Right cardiac atrium (tissue), 5 donors: ENCODE data around the gene COX4I2. TPM values are rescaled to one million over a fixed set of nuclear protein-coding genes. Genes with fewer than 3 reads are reported as not detected.
"Not testable (repeated sequence)": the region's sequence is repeated elsewhere in the genome, so short reads cannot be mapped to it uniquely, and the experiment has no call there.

Source experiments
- ATAC-seq, 2 donors: fragments of 200-7000 bp; cut with Tn5 transposase; one replicate each; pipeline versions ENCODE4 v1.8.0 to v1.9.1; 2020; ENCODE audit warnings: moderate library complexity in 2 of 2, mild to moderate bottlenecking in 1 of 2
- DNase-seq, 3 donors: peaks; one replicate each; pipeline ENCODE4 v3.0.0-alpha.2; 2020
- H3K27ac ChIP-seq: one replicate; pipeline ENCODE4 v1.5.1; 2013; ENCODE audit warnings: mild to moderate bottlenecking, low read length, control low read depth, moderate library complexity
- H3K27me3 ChIP-seq: one replicate; pipeline ENCODE4 v1.6.1; 2013; ENCODE audit not compliant: control insufficient read depth, insufficient read depth
- H3K4me1 ChIP-seq: one replicate; pipeline ENCODE4 v1.6.1; 2013; ENCODE audit warnings: low read length; ENCODE audit not compliant: control insufficient read depth, insufficient read depth
- H3K4me3 ChIP-seq: one replicate; pipeline ENCODE4 v1.5.1; 2013; ENCODE audit warnings: low read length, control low read depth
- H3K9me3 ChIP-seq: one replicate; pipeline ENCODE4 v1.6.1; 2013; ENCODE audit warnings: low read length; ENCODE audit not compliant: control insufficient read depth
- WGBS: extraction: QIAGEN DNeasy Blood & Tissue Kit; methylation state at CpG from one replicate; pipeline ENCODE4 v1.1.7; 2013; 5-methylcytosine and 5-hydroxymethylcytosine counted together
- intact Hi-C, 4 donors: fragments of 100-400 bp; cut with DNase I; formaldehyde crosslinking; loops; one replicate each; pipeline versions ENCODE4 v1.11.0 to v1.14.0; 2022 to 2023
- polyA plus RNA-seq: library from polyadenylated mRNA; stranded (reverse); fragments of 200-250 nt; gene quantifications from one replicate; pipeline ENCODE4 v1.2.3, GENCODE V29; 2013
- total RNA-seq, 4 donors: library from RNA; stranded (reverse); fragmentation: NEBNext Ultra II Directional; extraction: Animal tissue kit (Norgen Biotek cat#: 25700); gene quantifications; one replicate each; pipeline ENCODE4 v1.2.1, GENCODE V29; 2021
- donor health status: healthy with polysubstance abuse.
- donor health status: DM: no; HTN: yes; CAD: no.
- donor health status: DM: no; HTN: no; CAD: no.
- donor health status: DM: no; HTN: yes; CAD: no; lungs with severe emphysema.
- donor health status: DM: yes; HTN: yes; CAD: no.

Gene COX4I2
- total and polyA plus RNA-seq, 5 donors = 3.1 to 29.5 (median 9.4) TPM

GRCh38 chr20:31668944-31669343 is 31.2 kb downstream of the COX4I2 start:
- Histone ChIP-seq H3K4me1 (peaks cover 35% of the 10 kb centered on the region), H3K27ac (peak overlapping the region; percentile 20)
- H3K27me3 ChIP-seq, DNase-seq, H3K4me3 ChIP-seq, H3K9me3 ChIP-seq, ATAC-seq: not testable (repeated sequence)
- intact Hi-C loops = loop anchor here in 1 of 4 donors (5.0 kb wide), 1 partner anchor 53 kb away; the partner anchor contains the start of gene BCL2L1
- WGBS = 98% methylated on average over 2 of the region's 2 CpGs

DNA sequence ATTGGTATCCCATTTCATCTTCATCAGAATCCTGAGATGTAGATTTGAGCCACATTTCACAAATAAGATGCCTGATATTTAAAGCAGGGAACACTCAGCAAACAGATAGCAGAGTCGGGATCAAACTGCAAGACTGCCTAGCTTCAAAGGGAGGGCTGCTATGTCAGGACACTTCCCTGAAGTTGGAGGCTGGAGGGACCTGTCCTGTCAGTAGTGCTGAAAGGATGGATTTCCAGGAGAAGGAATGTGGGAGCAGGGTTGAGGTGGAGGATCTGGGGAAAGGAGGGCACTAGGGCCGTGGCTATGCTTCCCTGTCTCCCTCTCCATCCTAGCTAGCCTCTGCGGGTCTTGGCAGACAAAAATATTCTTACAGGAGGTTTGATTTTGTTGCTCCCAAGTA is 32.2 kb downstream of the COX4I2 start:
- Histone ChIP-seq H3K4me3 (no peak overlapping the region), H3K4me1 (peaks cover 42% of the 10 kb centered on the region), H3K9me3 (no peaks in the 10 kb centered on the region), H3K27ac (peak overlapping the region; percentile 95), H3K27me3 (no peaks in the 10 kb centered on the region)
- intact Hi-C loops = loop anchor here in 1 of 4 donors (5.0 kb wide), 1 partner anchor 52 kb away; the partner anchor contains the start of gene BCL2L1
- ATAC-seq = peak; percentile 4 to 6
- 32% methylated on average over 3 of the region's 3 CpGs for WGBS
- DNase-seq = no peak

DNA sequence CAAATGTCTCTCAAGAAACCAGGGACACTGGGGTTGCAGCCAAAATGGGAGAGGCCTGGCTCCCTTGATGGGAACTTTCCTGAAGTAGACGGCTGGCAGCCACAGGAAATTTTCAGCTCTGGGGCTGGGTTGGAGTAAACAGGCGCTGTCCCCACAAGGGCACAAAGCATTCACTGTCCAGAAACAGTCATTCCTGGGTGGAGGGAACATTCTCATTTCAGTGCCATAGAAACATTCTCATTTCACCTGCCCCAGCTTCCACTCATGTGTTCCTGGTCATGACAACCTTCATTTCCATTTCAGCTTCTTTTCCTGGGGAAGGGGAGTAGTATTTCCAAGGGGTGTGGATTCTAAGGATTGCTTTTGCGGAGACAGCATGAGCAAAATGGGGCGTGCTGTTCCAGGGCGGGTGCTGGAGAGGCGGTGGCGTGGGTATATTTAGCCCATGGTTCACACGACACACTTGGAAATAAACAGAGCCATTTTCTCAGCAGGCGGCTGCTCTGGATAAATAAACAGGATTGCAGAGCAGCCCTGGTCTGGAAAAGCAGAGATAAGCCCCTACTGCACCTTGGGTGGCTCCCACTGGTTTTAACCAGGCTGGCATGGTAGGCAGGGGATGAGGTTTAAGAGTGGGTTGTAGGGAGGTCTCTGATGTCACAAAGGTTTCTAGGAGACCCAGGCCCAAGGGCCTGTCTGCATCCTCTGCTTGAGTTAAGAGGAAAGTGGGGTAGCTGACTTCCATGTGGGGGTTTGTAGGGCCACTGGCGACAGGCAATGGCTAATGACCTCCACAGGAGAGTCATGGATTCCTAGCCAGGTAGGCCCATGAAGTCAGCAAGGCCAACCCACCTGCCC is 32.9 kb downstream of the COX4I2 start:
- DNase-seq (peak; percentile 72 to 92 (median 87)), ATAC-seq (peak; percentile 80)
- no peak overlapping the region for H3K4me3 ChIP-seq
- no peaks in the 10 kb centered on the region for H3K27me3 ChIP-seq
- H3K4me1 ChIP-seq = peaks cover 49% of the 10 kb centered on the region
- 30% methylated on average over 10 of the region's 10 CpGs for WGBS
- intact Hi-C loops = no loop called here
- no peaks in the 10 kb centered on the region for H3K9me3 ChIP-seq
- H3K27ac ChIP-seq = peak overlapping the region; percentile 95

DNA sequence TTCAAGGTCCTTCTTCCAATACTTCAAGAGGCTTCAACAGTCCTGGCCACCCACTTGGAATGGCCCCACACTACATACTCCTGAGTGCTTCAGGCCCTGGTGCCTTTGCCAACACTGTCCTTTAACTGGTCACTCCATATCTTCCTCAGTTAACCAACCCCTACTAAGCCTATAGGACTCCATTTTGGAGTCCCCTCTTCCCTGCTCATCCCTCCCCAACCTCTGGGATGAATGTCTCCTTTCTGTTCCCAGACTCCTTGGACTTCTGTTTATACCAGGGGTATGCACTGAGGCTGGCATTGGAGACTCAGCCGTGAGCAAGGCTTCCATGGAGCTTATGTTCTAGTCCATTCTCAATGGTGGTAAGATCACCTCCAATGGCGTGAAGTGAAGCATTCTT is 33.6 kb downstream of the COX4I2 start:
- H3K4me3 ChIP-seq = no peak overlapping the region
- peaks cover 54% of the 10 kb centered on the region for H3K4me1 ChIP-seq
- H3K9me3 ChIP-seq = no peaks in the 10 kb centered on the region
- no peak for ATAC-seq
- no peak for DNase-seq
- 97% methylated on average over 2 of the region's 2 CpGs for WGBS
- peak overlapping the region; percentile 95 for H3K27ac ChIP-seq
- no peaks in the 10 kb centered on the region for H3K27me3 ChIP-seq
- intact Hi-C loops = no loop called here

DNA sequence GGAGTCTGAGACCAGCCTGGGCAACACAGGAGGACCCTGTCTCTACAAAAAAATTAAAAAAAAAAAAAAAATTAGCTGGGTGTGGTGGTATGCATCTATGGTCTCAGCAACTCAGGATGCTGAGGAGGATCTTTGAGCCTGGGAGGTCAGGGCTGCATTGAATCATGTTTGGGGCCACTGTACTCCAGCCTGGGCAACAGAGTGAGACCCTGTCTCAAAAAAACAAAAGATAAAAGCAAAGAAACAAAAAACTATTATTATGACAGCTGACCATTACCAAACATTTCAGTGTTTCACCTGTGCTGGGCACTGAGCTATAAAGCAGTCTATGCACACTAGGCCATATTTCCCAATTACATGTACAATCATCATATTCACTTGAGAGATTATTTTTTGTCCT is 35.7 kb downstream of the COX4I2 start:
- DNase-seq = no peak
- Histone ChIP-seq H3K4me3 (no peak overlapping the region), H3K4me1 (peaks cover 55% of the 10 kb centered on the region), H3K9me3 (no peaks in the 10 kb centered on the region), H3K27ac (no peak overlapping the region), H3K27me3 (no peaks in the 10 kb centered on the region)
- no peak for ATAC-seq
- intact Hi-C loops = no loop called here

GRCh38 chr20:31673943-31674463 is 36.3 kb downstream of the COX4I2 start:
- Histone ChIP-seq H3K27ac (peak overlapping the region; percentile 97), H3K9me3 (no peaks in the 10 kb centered on the region), H3K4me1 (peaks cover 61% of the 10 kb centered on the region), H3K4me3 (no peak overlapping the region), H3K27me3 (no peaks in the 10 kb centered on the region)
- ATAC-seq = no peak
- DNase-seq = no peak
- WGBS = 61% methylated on average over 2 of the region's 2 CpGs
- intact Hi-C loops = no loop called here

DNA sequence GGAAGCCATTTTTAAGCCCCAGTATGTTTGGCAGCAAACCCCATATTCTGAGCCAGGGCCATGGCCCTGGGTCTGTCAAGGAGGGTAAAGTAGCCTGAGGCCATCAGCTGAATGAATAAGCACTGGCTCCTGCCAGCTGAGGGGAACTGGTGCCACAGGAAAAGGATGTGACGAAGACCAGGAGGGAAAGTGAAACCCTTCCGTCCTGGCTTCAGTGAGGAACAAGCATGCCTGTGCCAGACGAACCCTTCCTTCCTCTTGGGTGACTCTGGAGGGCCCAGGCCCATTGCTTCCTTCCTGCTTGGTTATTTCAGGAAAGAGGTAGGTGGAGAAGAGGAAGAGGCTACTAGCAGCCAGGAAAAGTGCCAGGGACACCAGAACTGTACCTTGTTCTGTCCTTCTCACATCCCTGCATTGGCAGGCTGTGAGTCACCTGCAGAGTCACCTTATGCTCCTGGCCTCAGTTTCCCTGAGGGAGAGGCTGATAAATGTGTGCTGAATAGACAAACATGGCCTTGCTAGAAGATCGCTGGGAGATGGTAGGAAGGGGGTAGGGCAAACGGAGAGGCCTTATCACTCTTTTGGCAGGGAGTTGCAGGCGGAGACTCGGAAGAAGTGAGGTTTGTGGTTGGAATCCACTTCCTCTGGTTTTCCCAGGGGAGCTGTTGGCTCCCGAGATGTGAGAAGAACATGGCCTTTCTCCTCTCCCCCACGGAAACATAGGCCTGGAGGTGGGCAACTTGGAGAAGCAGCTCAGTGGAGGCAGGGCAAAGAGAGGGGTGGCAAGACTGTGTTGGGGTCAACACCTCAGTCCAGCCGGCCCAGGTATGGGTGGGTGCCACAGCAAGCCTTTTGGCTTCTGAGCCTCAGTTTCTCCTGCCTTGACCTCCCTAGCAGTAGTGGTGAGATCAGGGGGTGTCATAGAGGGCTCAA is 37.4 kb downstream of the COX4I2 start:
- peak; percentile 62 to 85 for ATAC-seq

GRCh38 chr20:31675828-31676608 is 38.3 kb downstream of the COX4I2 start:
- Histone ChIP-seq H3K4me1 (peaks cover 55% of the 10 kb centered on the region), H3K9me3 (no peaks in the 10 kb centered on the region), H3K27ac (peak overlapping the region; percentile 97), H3K4me3 (no peak overlapping the region), H3K27me3 (no peaks in the 10 kb centered on the region)
- ATAC-seq (peak; percentile 37 to 43), DNase-seq (no peak)
- 33% methylated on average over 11 of the region's 11 CpGs for WGBS
- intact Hi-C loops = loop anchor here in 1 of 4 donors (5.0 kb wide), 1 partner anchor 36 kb away; no protein-coding TSS in a partner anchor

More for the DNA sequence above, 37.4 kb downstream of the COX4I2 start:
- WGBS = 12% methylated on average over 10 of the region's 10 CpGs
- peaks cover 58% of the 10 kb centered on the region for H3K4me1 ChIP-seq
- peak; percentile 81 to 87 (median 82) for DNase-seq
- H3K27ac ChIP-seq = peak overlapping the region; percentile 97
- H3K27me3 ChIP-seq = no peaks in the 10 kb centered on the region
- no peaks in the 10 kb centered on the region for H3K9me3 ChIP-seq
- intact Hi-C loops = loop anchor here in 1 of 4 donors (5.0 kb wide), 1 partner anchor 37 kb away; no protein-coding TSS in a partner anchor
- no peak overlapping the region for H3K4me3 ChIP-seq

DNA sequence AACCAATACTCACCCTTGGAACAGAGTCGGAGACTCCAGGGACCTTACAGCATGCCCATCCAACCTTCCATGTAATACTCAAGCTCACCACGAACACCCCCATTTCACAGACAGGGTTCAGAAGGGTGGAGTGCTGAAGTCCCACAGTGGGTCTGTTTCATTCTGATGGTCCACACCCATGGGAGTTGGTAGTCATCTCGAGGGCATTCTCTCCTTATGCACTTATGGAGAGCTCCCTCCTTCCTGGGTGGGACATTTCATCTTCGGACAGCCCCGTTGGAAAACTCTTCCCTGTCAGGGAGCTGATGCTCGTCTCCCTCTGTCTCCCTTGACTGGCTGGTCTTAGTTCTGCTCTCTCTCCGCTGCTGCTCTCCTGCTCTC is 38.9 kb downstream of the COX4I2 start:
- peak overlapping the region; percentile 97 for H3K27ac ChIP-seq
- no peak for DNase-seq
- ATAC-seq = no peak
- intact Hi-C loops = loop anchor here in 1 of 4 donors (5.0 kb wide), 1 partner anchor 36 kb away; no protein-coding TSS in a partner anchor
- WGBS = 77% methylated on average over 7 of the region's 7 CpGs
- H3K4me3 ChIP-seq = no peak overlapping the region
- no peaks in the 10 kb centered on the region for H3K9me3 ChIP-seq
- peaks cover 53% of the 10 kb centered on the region for H3K4me1 ChIP-seq
- H3K27me3 ChIP-seq = no peaks in the 10 kb centered on the region
